H1 (cell line): ENCODE results near the gene SYNDIG1. TPM values are rescaled to one million over a fixed set of nuclear protein-coding genes. Genes with fewer than 3 reads are reported as not detected.

Source experiments
- CTCF ChIA-PET: fragments of 300-600 bp; sonication (Branson Sonifier 250); formaldehyde crosslinking; loops from one replicate; lab custom pipeline; 2021; ENCODE audit not compliant: partially characterized antibody; lab: Charles Lee
- POLR2A ChIA-PET: fragments of 300-600 bp; sonication (Branson Sonifier 250); formaldehyde crosslinking; loops from one replicate; lab custom pipeline; 2021; ENCODE audit warnings: inconsistent platforms; ENCODE audit not compliant: partially characterized antibody; lab: Charles Lee
- DNase-seq, 2 experiments: peaks; one replicate each; pipeline versions ENCODE4 v3.0.0 to v3.0.0-alpha.2; 2010 to 2022; ENCODE audit warnings: low spot score in 2 of 2, low read depth in 1 of 2, mixed read lengths in 1 of 2
- FAIRE-seq: peaks from 2 replicates; lab custom pipeline; 2011; peaks lifted over from hg19 to GRCh38; lab: Jason Lieb, UNC
- H2AFZ ChIP-seq: 2 replicates; pipeline ENCODE4 v1.8.1; 2012; ENCODE audit warnings: low read length, inconsistent platforms
- H2AK5ac ChIP-seq: 2 replicates; pipeline ENCODE4 v1.6.1; 2013; ENCODE audit warnings: low read depth, low read length
- H2BK120ac ChIP-seq: replicated peaks from 2 replicates; pipeline ENCODE3; 2013; ENCODE audit warnings: low read depth, low read length, inconsistent platforms
- H2BK12ac ChIP-seq: 2 replicates; pipeline ENCODE4 v1.6.1; 2013; ENCODE audit warnings: low read depth, low read length
- H2BK15ac ChIP-seq: 2 replicates; pipeline ENCODE4 v1.6.1; 2013; ENCODE audit warnings: low read length
- H2BK20ac ChIP-seq: 2 replicates; pipeline ENCODE4 v1.6.1; 2013; ENCODE audit warnings: low read length
- H2BK5ac ChIP-seq: 2 replicates; pipeline ENCODE4 v1.6.1; 2013; ENCODE audit warnings: low read depth, low read length
- H3K14ac ChIP-seq: 2 replicates; pipeline ENCODE4 v1.6.1; 2013; ENCODE audit warnings: inconsistent platforms; ENCODE audit not compliant: insufficient read length
- H3K18ac ChIP-seq: 2 replicates; pipeline ENCODE4 v1.6.1; 2013; ENCODE audit warnings: low read length; ENCODE audit errors: extremely low read depth
- H3K23ac ChIP-seq: 2 replicates; pipeline ENCODE4 v1.6.1; 2013; ENCODE audit warnings: inconsistent platforms; ENCODE audit not compliant: insufficient read length
- H3K23me2 ChIP-seq: 2 replicates; pipeline ENCODE4 v1.6.1; 2013; ENCODE audit warnings: low read depth, low read length
- H3K27ac ChIP-seq: 2 replicates; pipeline ENCODE4 v1.6.1; 2011; ENCODE audit warnings: low read depth, low read length, inconsistent platforms
- H3K27me3 ChIP-seq, 4 experiments: replicated peaks in 1 of 4; 1 replicate in 1 of 4; 2 replicates in 3 of 4; pipeline versions ENCODE4 v1.6.1 to v1.8.1; 2011 to 2013; ENCODE audit warnings: low read length in 3 of 4, mild to moderate bottlenecking in 3 of 4, inconsistent platforms in 2 of 4, mixed read lengths in 2 of 4, moderate library complexity in 1 of 4; ENCODE audit not compliant: control insufficient read depth in 3 of 4, insufficient read depth in 3 of 4; ENCODE audit errors: extremely low read depth in 1 of 4
- H3K36me3 ChIP-seq, 4 experiments: 2 replicates each; pipeline versions ENCODE4 v1.6.1 to v1.8.1; 2011 to 2013; ENCODE audit warnings: mild to moderate bottlenecking in 4 of 4, low read length in 3 of 4, moderate library complexity in 2 of 4, control low read depth in 1 of 4, inconsistent platforms in 1 of 4; ENCODE audit not compliant: insufficient read depth in 4 of 4, control insufficient read depth in 2 of 4
- H3K4ac ChIP-seq: replicated peaks from 2 replicates; pipeline ENCODE3; 2013; ENCODE audit warnings: low read length, low read depth, mixed read lengths, inconsistent platforms; ENCODE audit not compliant: insufficient read length
- H3K4me1 ChIP-seq, 4 experiments: replicated peaks in 1 of 4; 1 replicate in 1 of 4; 2 replicates in 3 of 4; pipeline versions ENCODE4 v1.6.1 to v1.8.1; 2011 to 2013; ENCODE audit warnings: low read length in 3 of 4, inconsistent platforms in 2 of 4, mixed read lengths in 1 of 4; ENCODE audit not compliant: insufficient read depth in 4 of 4, control insufficient read depth in 3 of 4
- H3K4me2 ChIP-seq, 2 experiments: 2 replicates each; pipeline versions ENCODE4 v1.6.1 to v1.8.1; 2011 to 2013; ENCODE audit warnings: low read depth in 2 of 2, low read length in 2 of 2, control low read depth in 1 of 2, inconsistent platforms in 1 of 2, mild to moderate bottlenecking in 1 of 2; ENCODE audit not compliant: insufficient read depth in 1 of 2
- H3K4me3 ChIP-seq, 4 experiments: fragments of 200-600, 300-600 bp in 1 of 4; sonication (generic), shearing (Covaris generic), sonication (Bioruptor Twin) in 1 of 4; 2 replicates each; pipeline versions ENCODE4 v1.5.1 to v1.8.1; 2011 to 2016; ENCODE audit warnings: low read length in 4 of 4, low read depth in 3 of 4, control low read depth in 2 of 4, inconsistent platforms in 2 of 4, mild to moderate bottlenecking in 2 of 4, mixed read lengths in 1 of 4, moderate library complexity in 1 of 4; ENCODE audit not compliant: insufficient read depth in 2 of 4; ENCODE audit errors: extremely low read depth in 1 of 4
- H3K56ac ChIP-seq: replicated peaks from 2 replicates; pipeline ENCODE3; 2013; ENCODE audit warnings: low read depth, mild to moderate bottlenecking, mixed read lengths, low read length, inconsistent platforms; ENCODE audit not compliant: insufficient read length
- H3K79me1 ChIP-seq: 2 replicates; pipeline ENCODE4 v1.6.1; 2013; ENCODE audit warnings: low read depth, low read length, control low read depth
- H3K79me2 ChIP-seq, 2 experiments: 2 replicates each; pipeline versions ENCODE4 v1.6.1 to v1.8.1; 2012 to 2013; ENCODE audit warnings: low read length in 2 of 2, mild to moderate bottlenecking in 2 of 2, inconsistent platforms in 1 of 2; ENCODE audit not compliant: insufficient read depth in 2 of 2, control insufficient read depth in 1 of 2
- H3K9ac ChIP-seq, 4 experiments: replicated peaks in 1 of 4; 1 replicate in 1 of 4; 2 replicates in 3 of 4; pipeline versions ENCODE4 v1.6.1 to v1.8.1; 2011 to 2013; ENCODE audit warnings: low read depth in 3 of 4, low read length in 3 of 4, control low read depth in 2 of 4, mild to moderate bottlenecking in 2 of 4, moderate library complexity in 2 of 4, inconsistent platforms in 1 of 4; ENCODE audit errors: extremely low read depth in 1 of 4
- H3K9me3 ChIP-seq, 2 experiments: 2 replicates each; pipeline versions ENCODE4 v1.6.1 to v1.8.1; 2012 to 2013; ENCODE audit warnings: mild to moderate bottlenecking in 2 of 2, moderate library complexity in 2 of 2, control low read depth in 1 of 2, inconsistent platforms in 1 of 2, low read depth in 1 of 2, low read length in 1 of 2, mixed read lengths in 1 of 2; ENCODE audit not compliant: insufficient read depth in 2 of 2
- H4K20me1 ChIP-seq, 2 experiments: replicated peaks in 1 of 2; 2 replicates each; pipeline versions ENCODE3 to v1.8.1; 2011 to 2013; ENCODE audit warnings: inconsistent platforms in 2 of 2, low read length in 2 of 2, mild to moderate bottlenecking in 1 of 2; ENCODE audit not compliant: insufficient read depth in 2 of 2, control insufficient read depth in 1 of 2
- H4K5ac ChIP-seq: 2 replicates; pipeline ENCODE4 v1.6.1; 2013; ENCODE audit warnings: low read length, low read depth, mixed read lengths, inconsistent platforms; ENCODE audit not compliant: insufficient read length
- H4K8ac ChIP-seq: 2 replicates; pipeline ENCODE4 v1.8.0; 2013; ENCODE audit warnings: mild to moderate bottlenecking, moderate library complexity, low read length, inconsistent platforms; ENCODE audit not compliant: insufficient read depth; ENCODE audit errors: extremely low read depth
- H4K91ac ChIP-seq: replicated peaks from 2 replicates; pipeline ENCODE3; 2013; ENCODE audit warnings: low read length, mixed read lengths, inconsistent platforms; ENCODE audit not compliant: insufficient read length
- BCL11A ChIP-seq, 2 experiments: IDR thresholded peaks; one replicate each; pipeline ENCODE4 v1.6.1; 2011; ENCODE audit warnings: low read depth in 2 of 2, low read length in 2 of 2, mild to moderate bottlenecking in 2 of 2
- CBX5 ChIP-seq: fragments of 300-800, 300-1000 bp; sonication (generic); IDR thresholded peaks from 2 replicates; pipeline ENCODE4 v1.7.1; 2016; ENCODE audit warnings: antibody characterized with exemption, low read length, low read depth
- EGR1 ChIP-seq: IDR thresholded peaks from 2 replicates; pipeline ENCODE4 v1.6.1; 2011; ENCODE audit warnings: low read depth, low read length, borderline replicate concordance
- GTF2F1 ChIP-seq: IDR thresholded peaks from 2 replicates; pipeline ENCODE4 v1.6.1; 2012; ENCODE audit warnings: low read depth, low read length, improper control_type of control experiment, borderline replicate concordance
- JUN ChIP-seq: IDR thresholded peaks from 2 replicates; pipeline ENCODE4 v1.6.1; 2011; ENCODE audit warnings: low read depth, mild to moderate bottlenecking, improper control_type of control experiment, low read length
- SIN3A ChIP-seq, 2 experiments: IDR thresholded peaks in 1 of 2; conservative IDR thresholded peaks in 1 of 2; 2 replicates each; pipeline ENCODE4 v1.6.1; 2011 to 2012; ENCODE audit warnings: low read length in 2 of 2, improper control_type of control experiment in 1 of 2, low read depth in 1 of 2, mild to moderate bottlenecking in 1 of 2
- SP1 ChIP-seq: IDR thresholded peaks from 2 replicates; pipeline ENCODE4 v1.6.1; 2011; ENCODE audit warnings: low read depth, low read length
- YY1 ChIP-seq: IDR thresholded peaks from 2 replicates; pipeline ENCODE4 v1.6.1; 2011; ENCODE audit warnings: low read depth, mild to moderate bottlenecking, low read length
- WGBS, 2 experiments: shearing (Covaris generic) in 1 of 2; methylation state at CpG; one replicate each; pipeline versions ENCODE4 v1.1.6 to v1.1.7; 2013 to 2015; ENCODE audit warnings: low lambda C conversion rate in 2 of 2, mixed read lengths in 2 of 2, inconsistent platforms in 1 of 2, low coverage in 1 of 2, missing lambda C conversion rate in 1 of 2; ENCODE audit not compliant: insufficient replicate concordance in 2 of 2, insufficient coverage in 1 of 2, insufficient read length in 1 of 2; ENCODE audit errors: extremely low coverage in 1 of 2, missing lambda C conversion rate in 1 of 2; 5-methylcytosine and 5-hydroxymethylcytosine counted together
- polyA plus RNA-seq, 7 experiments: library from polyadenylated mRNA; depleted of rRNA in 3 of 7; stranded (reverse) in 5 of 7; unstranded in 2 of 7; fragments of >200 nt in 5 of 7; fragments of 200-250 nt in 2 of 7; gene quantifications; 1 replicate in 5 of 7; 2 replicates in 1 of 7; 4 replicates in 1 of 7; pipeline versions ENCODE4 v1.2.1 to v1.2.3, GENCODE V29; 2011 to 2013; ENCODE audit warnings: missing spikeins in 2 of 7, mixed read lengths in 2 of 7
- total RNA-seq: library from RNA; stranded (reverse); fragmentation: NEBNext Ultra II Directional; extraction: Animal tissue kit (Norgen Biotek cat#: 25700); gene quantifications from 2 replicates; pipeline ENCODE4 v1.2.1, GENCODE V29; 2021

The SYNDIG1 gene
- total and polyA plus RNA-seq, 2 of the 8 experiments (the other 6 are each of a cell fraction or from before 2014, with no cell fraction given), result 6.5 to 7.8 TPM

GRCh38 chr20:24501764-24502556 lies 32.5 kb downstream of the SYNDIG1 start:
- peak in 1 of 2 experiments; percentile 17 for DNase-seq
- Histone ChIP-seq H4K91ac (no peak overlapping the region), H2BK20ac (no peak overlapping the region), H2BK15ac (no peak overlapping the region), H3K27ac (no peak overlapping the region), H3K14ac (no peak overlapping the region), H4K20me1 (peaks cover 2 to 3% of the 10 kb centered on the region in 2 experiments), H3K4me3 (no peak overlapping the region), H3K4me1 (no peaks in the 10 kb centered on the region), H3K56ac (no peak overlapping the region), H3K18ac (no peak overlapping the region), H3K79me2 (no peaks in the 10 kb centered on the region), H4K5ac (no peak overlapping the region), H2AFZ (no peak overlapping the region), H3K23me2 (no peaks in the 10 kb centered on the region), H2BK120ac (no peak overlapping the region), H3K4me2 (no peak overlapping the region), H3K9ac (no peak overlapping the region), H2AK5ac (no peak overlapping the region), H3K9me3 (no peaks in the 10 kb centered on the region), H3K79me1 (peaks cover 4% of the 10 kb centered on the region; the same call in 1 of the 2 replicates), H3K27me3 (no peaks in the 10 kb centered on the region), H4K8ac (no peak overlapping the region), H3K36me3 (no peaks in the 10 kb centered on the region), H2BK5ac (no peak overlapping the region), H2BK12ac (no peak overlapping the region), H3K4ac (no peak overlapping the region), H3K23ac (no peak overlapping the region)
- FAIRE-seq, result no peak
- POLR2A ChIA-PET, result interaction anchor here (0.8 kb wide), 1 partner anchor 11 kb away, joined by 3 read pairs; no protein-coding TSS in a partner anchor
- 86% methylated on average over 15 of the region's 15 CpGs; no CpG with 5 or more reads in 1 of the 2 experiments for WGBS, 2 experiments
- CTCF ChIA-PET, result interaction anchor here (0.9 to 1.2 kb wide), 3 partner anchors 13 to 293 kb away, joined by 3 to 4 read pairs (median 4); no protein-coding TSS in a partner anchor
- TF ChIP-seq GTF2F1, result no peak
- TF ChIP-seq SP1, result no peak
- no peak for TF ChIP-seq CBX5
- TF ChIP-seq BCL11A (IDR thresholded peaks at IDR 0.05; ENCODE audit: low read depth in 2 of 2, low read length in 2 of 2), result no peak
- no peak for TF ChIP-seq YY1
- TF ChIP-seq JUN, result no peak
- TF ChIP-seq EGR1, result no peak
- TF ChIP-seq SIN3A (conservative IDR thresholded peaks at IDR 0.05 in 1 of 2, IDR thresholded peaks at IDR 0.05 in 1 of 2; ENCODE audit: low read depth in 1 of 2, low read length in 2 of 2), result no peak
